OCI-LY1 (cell line): Measurements from ENCODE around the gene DAND5.

Experiments
- H2AFZ ChIP-seq: fragments of 200-600 bp; sonication (generic), shearing (Covaris generic); 2 replicates; pipeline ENCODE4 v1.6.0; 2014; ENCODE audit warnings: antibody characterized with exemption, mild to moderate bottlenecking, low read length
- H3F3A ChIP-seq: fragments of 200-600 bp; sonication (generic), shearing (Covaris generic); 2 replicates; pipeline ENCODE4 v1.6.0; 2014; ENCODE audit warnings: mild to moderate bottlenecking, antibody characterized with exemption, low read length, moderate library complexity; ENCODE audit not compliant: insufficient read depth
- H3K27ac ChIP-seq: fragments of 200-600 bp; sonication (generic); 2 replicates; pipeline ENCODE4 v1.5.1; 2014; ENCODE audit warnings: low read length, mixed run types, mild to moderate bottlenecking, low read depth; ENCODE audit not compliant: poor library complexity, severe bottlenecking
- H3K27me3 ChIP-seq: fragments of 200-600 bp; sonication (generic); 2 replicates; pipeline ENCODE4 v1.6.0; 2014; ENCODE audit warnings: antibody characterized with exemption, mild to moderate bottlenecking, low read length, moderate library complexity; ENCODE audit not compliant: insufficient read depth
- H3K36me3 ChIP-seq: fragments of 200-600 bp; sonication (generic); 2 replicates; pipeline ENCODE4 v1.6.1; 2014; ENCODE audit warnings: mild to moderate bottlenecking, antibody characterized with exemption, low read length, moderate library complexity, mixed read lengths; ENCODE audit not compliant: insufficient read depth
- H3K4me1 ChIP-seq: fragments of 200-600 bp; sonication (generic); 2 replicates; pipeline ENCODE4 v1.5.1; 2014; ENCODE audit warnings: mild to moderate bottlenecking, low read length, moderate library complexity; ENCODE audit not compliant: insufficient read depth, severe bottlenecking
- H3K4me2 ChIP-seq: fragments of 200-600 bp; sonication (generic), shearing (Covaris generic); 2 replicates; pipeline ENCODE4 v1.6.1; 2014; ENCODE audit warnings: low read length
- H3K4me3 ChIP-seq: fragments of 200-600 bp; sonication (generic); 2 replicates; pipeline ENCODE4 v1.5.1; 2014; ENCODE audit warnings: low read length, low read depth, mild to moderate bottlenecking, mixed read lengths; ENCODE audit not compliant: poor library complexity, severe bottlenecking
- H3K79me2 ChIP-seq: fragments of 200-600 bp; shearing (Covaris generic); 2 replicates; pipeline ENCODE4 v1.6.1; 2016; ENCODE audit warnings: mixed run types, low read length, mixed read lengths; ENCODE audit not compliant: insufficient read depth
- H3K9ac ChIP-seq: fragments of 200-600 bp; sonication (generic), shearing (Covaris generic); 2 replicates; pipeline ENCODE4 v1.6.1; 2014; ENCODE audit warnings: mild to moderate bottlenecking, low read length, mixed read lengths
- H3K9me2 ChIP-seq: fragments of 200-600 bp; sonication (generic), shearing (Covaris generic); 2 replicates; pipeline ENCODE4 v1.6.1; 2014; ENCODE audit warnings: low read depth, mild to moderate bottlenecking, low read length, mixed read lengths
- H3K9me3 ChIP-seq: fragments of 200-600 bp; shearing (Covaris generic); 2 replicates; pipeline ENCODE4 v1.6.1; 2014; ENCODE audit warnings: low read length, mixed read lengths
- H4K20me1 ChIP-seq: fragments of 200-600 bp; sonication (generic), shearing (Covaris generic); 2 replicates; pipeline ENCODE4 v1.6.0; 2016; ENCODE audit warnings: mild to moderate bottlenecking, low read length; ENCODE audit not compliant: insufficient read depth
- EZH2 ChIP-seq: fragments of 200-600 bp; sonication (generic), shearing (Covaris generic); IDR thresholded peaks from 2 replicates; pipeline ENCODE4 v1.8.0; 2017; ENCODE audit warnings: borderline replicate concordance, mixed run types, mild to moderate bottlenecking, antibody characterized with exemption, low read length, moderate library complexity, mixed read lengths
- TF ChIP-seq, protein P1 (sequence below): fragments of 200-600 bp; sonication (generic), shearing (Covaris generic); IDR thresholded peaks from 2 replicates; pipeline ENCODE4 v1.5.1; 2017; ENCODE audit warnings: mild to moderate bottlenecking, antibody characterized with exemption, low read length, moderate library complexity, mixed read lengths

DAND5 gene

DNA sequence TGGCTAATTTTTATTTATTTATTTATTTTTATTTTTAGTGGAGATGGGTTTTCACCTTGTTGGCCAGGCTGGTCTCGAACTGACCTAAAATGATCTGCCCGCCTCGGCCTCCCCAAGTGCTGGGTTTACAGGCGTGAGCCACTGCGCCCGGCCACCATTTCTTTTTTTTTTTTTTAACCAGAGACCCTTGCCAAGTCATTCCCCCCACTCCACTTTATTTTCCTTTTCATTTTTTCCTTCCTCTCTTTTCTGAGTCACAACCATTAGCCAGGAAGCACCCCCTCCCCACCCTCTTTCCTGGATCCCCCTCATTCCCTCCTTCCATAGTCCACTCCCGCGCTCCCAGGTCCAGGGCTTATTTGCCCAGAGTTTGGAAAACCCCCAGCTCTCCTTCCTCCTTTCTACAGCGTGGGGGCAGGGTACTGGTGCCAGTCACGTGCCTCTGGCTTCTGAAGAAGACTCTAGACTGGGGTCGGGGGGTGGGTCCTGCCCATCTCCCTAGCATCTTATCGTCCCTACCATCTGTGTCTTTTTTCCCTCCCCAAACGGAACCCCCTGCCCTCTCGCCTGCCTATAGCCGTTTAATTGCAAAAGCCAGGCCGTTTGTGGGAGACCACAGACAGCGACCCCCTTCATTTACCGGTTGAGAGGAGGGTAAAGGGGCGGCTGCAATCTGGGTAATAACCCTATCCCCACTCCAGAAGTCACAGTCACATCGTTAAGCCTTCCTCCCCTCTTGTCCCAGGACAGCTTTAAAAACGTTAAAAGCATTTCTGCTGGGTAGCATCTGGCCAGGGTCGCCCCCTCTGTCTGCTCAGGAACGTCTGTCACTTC lies 32.1 kb upstream of the DAND5 start:
- Histone ChIP-seq H2AFZ (no peak overlapping the region), H3K9me2 (no peaks in the 10 kb centered on the region), H3K79me2 (peaks cover 31% of the 10 kb centered on the region), H3K4me2 (peak overlapping the region; percentile 85), H3K4me1 (peaks cover 63% of the 10 kb centered on the region), H3K9ac (peak overlapping the region; percentile 78), H4K20me1 (0 out of 2 replicates have a peak, but pooled peaks cover 3% of the 10 kb centered on the region), H3K36me3 (peaks cover 38% of the 10 kb centered on the region), H3K4me3 (peak overlapping the region; percentile 99), H3K27me3 (no peaks in the 10 kb centered on the region), H3K27ac (peak overlapping the region; percentile 95), H3F3A (peaks cover 40% of the 10 kb centered on the region), H3K9me3 (no peaks in the 10 kb centered on the region)
- TF ChIP-seq, protein P1, sequence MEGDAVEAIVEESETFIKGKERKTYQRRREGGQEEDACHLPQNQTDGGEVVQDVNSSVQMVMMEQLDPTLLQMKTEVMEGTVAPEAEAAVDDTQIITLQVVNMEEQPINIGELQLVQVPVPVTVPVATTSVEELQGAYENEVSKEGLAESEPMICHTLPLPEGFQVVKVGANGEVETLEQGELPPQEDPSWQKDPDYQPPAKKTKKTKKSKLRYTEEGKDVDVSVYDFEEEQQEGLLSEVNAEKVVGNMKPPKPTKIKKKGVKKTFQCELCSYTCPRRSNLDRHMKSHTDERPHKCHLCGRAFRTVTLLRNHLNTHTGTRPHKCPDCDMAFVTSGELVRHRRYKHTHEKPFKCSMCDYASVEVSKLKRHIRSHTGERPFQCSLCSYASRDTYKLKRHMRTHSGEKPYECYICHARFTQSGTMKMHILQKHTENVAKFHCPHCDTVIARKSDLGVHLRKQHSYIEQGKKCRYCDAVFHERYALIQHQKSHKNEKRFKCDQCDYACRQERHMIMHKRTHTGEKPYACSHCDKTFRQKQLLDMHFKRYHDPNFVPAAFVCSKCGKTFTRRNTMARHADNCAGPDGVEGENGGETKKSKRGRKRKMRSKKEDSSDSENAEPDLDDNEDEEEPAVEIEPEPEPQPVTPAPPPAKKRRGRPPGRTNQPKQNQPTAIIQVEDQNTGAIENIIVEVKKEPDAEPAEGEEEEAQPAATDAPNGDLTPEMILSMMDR = no peak
- TF ChIP-seq EZH2 = no peak

DNA sequence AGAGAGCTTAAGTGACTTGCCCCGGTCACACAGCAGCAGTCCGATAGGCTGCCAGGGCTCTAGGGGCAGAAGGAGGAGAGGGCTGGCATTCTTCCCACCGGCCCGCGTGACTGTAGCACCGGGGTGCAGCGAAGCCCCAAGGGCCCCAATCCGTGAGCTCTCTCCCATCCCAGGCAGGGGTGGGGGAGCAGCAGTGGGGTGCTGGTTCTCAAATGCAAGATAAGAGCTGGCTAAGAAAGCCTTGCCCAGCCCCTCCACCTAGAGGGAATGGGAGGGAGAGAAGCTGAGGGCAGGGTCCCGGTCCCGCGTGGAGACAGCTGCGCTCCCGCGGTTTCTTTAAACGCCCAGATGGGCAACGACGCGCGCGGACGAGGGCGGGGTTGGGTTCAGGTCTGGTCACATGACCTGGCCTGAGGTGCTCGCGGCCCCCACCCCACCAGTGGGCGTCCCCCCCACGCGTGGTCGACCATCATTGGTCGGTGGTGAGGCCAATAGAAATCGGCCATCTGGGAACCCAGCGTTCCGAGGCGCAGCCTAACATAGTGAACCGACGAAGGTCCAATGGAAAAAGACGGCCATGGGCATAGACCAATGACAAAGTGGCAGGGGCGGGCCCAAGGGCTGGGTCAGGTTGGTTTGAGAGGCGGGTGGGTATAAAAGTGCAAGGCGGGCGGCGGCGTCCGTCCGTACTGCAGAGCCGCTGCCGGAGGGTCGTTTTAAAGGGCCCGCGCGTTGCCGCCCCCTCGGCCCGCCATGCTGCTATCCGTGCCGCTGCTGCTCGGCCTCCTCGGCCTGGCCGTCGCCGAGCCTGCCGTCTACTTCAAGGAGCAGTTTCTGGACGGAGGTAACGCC lies 31.2 kb upstream of the DAND5 start, which contains the start of gene CALR:
CALR (plus strand) TSS at position 683 of the 852 bp plus-strand sequence; CDS start at position 754, 71 bp downstream.
- H3F3A ChIP-seq = peaks cover 40% of the 10 kb centered on the region
- H3K4me3 ChIP-seq = peak within 1 kb of the TSS; percentile 99
- H3K27ac ChIP-seq = peak within 1 kb of the TSS; percentile 95
- no peak within 1 kb of the TSS for H2AFZ ChIP-seq
- peak within 1 kb of the TSS; percentile 94 for H3K4me2 ChIP-seq
- TF ChIP-seq, protein P1 = no peak
- TF ChIP-seq EZH2 = no peak
- H3K4me1 ChIP-seq = peaks cover 61% of the 10 kb centered on the region
- 0 out of 2 replicates have a peak, but pooled peaks cover 3% of the 10 kb centered on the region for H4K20me1 ChIP-seq
- peak within 1 kb of the TSS; percentile 97 for H3K9ac ChIP-seq
- H3K36me3 ChIP-seq = peaks cover 47% of the 10 kb centered on the region
- peaks cover 23% of the 10 kb centered on the region for H3K79me2 ChIP-seq
- no peaks in the 10 kb centered on the region for H3K9me2 ChIP-seq
- no peaks in the 10 kb centered on the region for H3K9me3 ChIP-seq
- no peaks in the 10 kb centered on the region for H3K27me3 ChIP-seq

DNA sequence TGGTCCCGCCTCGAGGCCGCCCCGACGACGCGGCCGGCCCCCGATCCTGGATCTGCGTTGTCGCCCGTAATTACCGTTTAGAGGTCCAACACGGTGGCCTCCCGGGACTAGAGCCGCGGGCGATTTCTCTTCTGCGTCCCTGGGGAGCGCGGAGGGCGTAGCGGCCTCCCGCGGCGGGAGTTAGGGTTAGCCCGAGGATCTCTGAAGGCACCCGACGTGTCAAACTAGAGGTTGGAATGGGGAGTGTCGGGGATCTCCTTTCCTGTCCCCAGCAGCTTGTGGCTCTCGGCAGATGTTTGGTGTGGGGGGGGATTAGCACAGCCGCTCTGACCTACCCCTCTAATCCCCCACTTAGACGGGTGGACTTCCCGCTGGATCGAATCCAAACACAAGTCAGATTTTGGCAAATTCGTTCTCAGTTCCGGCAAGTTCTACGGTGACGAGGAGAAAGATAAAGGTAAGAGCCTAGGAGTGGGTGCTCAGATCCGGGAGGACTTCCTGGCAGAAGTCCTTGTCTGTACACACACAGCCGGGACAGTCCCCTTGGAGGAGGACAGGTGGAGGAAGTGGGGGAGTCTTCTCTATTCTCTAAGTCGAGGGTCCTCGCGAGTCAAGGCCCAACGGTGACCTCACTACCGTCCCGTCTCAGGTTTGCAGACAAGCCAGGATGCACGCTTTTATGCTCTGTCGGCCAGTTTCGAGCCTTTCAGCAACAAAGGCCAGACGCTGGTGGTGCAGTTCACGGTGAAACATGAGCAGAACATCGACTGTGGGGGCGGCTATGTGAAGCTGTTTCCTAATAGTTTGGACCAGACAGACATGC lies 30.4 kb upstream of the DAND5 start:
- H3K9ac ChIP-seq = peak overlapping the region; percentile 97
- peak overlapping the region; percentile 87 for H3K27ac ChIP-seq
- H3K36me3 ChIP-seq = peaks cover 55% of the 10 kb centered on the region
- peaks cover 40% of the 10 kb centered on the region for H3F3A ChIP-seq
- peaks cover 66% of the 10 kb centered on the region for H3K4me1 ChIP-seq
- H2AFZ ChIP-seq = no peak overlapping the region
- H3K27me3 ChIP-seq = no peaks in the 10 kb centered on the region
- H3K79me2 ChIP-seq = peaks cover 20% of the 10 kb centered on the region
- TF ChIP-seq, protein P1 = no peak
- no peak for TF ChIP-seq EZH2
- peak overlapping the region; percentile 99 for H3K4me3 ChIP-seq
- H3K9me3 ChIP-seq = no peaks in the 10 kb centered on the region
- 0 out of 2 replicates have a peak, but pooled peaks cover 3% of the 10 kb centered on the region for H4K20me1 ChIP-seq
- no peaks in the 10 kb centered on the region for H3K9me2 ChIP-seq
- H3K4me2 ChIP-seq = peak overlapping the region; percentile 94
